Ovary (tissue), 3 donors: ENCODE measurements around the gene COL25A1.

ENCODE experiments used
- POLR2A ChIP-seq: fragments of 450-650 bp; IDR thresholded peaks from one replicate; pipeline ENCODE4 v1.6.1; 2017; ENCODE audit warnings: antibody characterized with exemption, mild to moderate bottlenecking, moderate library complexity
- TF ChIP-seq, protein P1 (sequence below), 3 donors: fragments of 450-650 bp in 2 of 3; fragments of 200-600 bp in 1 of 3; IDR thresholded peaks; one replicate each; pipeline versions ENCODE4 v1.5.1 to v1.8.0; 2016 to 2022; ENCODE audit warnings: antibody characterized with exemption in 3 of 3, mild to moderate bottlenecking in 1 of 3
- donor health status: DM: no; HTN: no; CAD: no.

DNA sequence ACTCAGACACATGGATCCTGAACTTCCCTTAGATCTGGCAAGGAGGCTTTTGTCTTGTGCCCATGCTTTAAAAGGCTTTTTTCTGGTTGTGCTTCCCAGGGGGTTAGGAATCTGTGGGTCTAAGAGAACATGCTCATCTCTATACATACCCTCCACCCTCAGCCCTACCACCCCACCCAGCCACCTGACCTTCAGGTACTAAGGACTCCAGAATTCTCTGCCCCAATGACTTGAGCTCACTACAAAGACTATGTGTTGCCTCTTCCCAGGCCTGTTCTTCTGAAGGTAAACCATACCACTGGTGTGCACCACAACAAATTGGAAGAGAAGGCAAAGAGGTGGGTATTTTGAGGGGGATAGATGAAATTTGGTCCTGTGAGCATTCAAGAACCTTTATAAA, 372.3 kb downstream of the COL25A1 start:
- no peak for TF ChIP-seq POLR2A
- TF ChIP-seq, protein P1, sequence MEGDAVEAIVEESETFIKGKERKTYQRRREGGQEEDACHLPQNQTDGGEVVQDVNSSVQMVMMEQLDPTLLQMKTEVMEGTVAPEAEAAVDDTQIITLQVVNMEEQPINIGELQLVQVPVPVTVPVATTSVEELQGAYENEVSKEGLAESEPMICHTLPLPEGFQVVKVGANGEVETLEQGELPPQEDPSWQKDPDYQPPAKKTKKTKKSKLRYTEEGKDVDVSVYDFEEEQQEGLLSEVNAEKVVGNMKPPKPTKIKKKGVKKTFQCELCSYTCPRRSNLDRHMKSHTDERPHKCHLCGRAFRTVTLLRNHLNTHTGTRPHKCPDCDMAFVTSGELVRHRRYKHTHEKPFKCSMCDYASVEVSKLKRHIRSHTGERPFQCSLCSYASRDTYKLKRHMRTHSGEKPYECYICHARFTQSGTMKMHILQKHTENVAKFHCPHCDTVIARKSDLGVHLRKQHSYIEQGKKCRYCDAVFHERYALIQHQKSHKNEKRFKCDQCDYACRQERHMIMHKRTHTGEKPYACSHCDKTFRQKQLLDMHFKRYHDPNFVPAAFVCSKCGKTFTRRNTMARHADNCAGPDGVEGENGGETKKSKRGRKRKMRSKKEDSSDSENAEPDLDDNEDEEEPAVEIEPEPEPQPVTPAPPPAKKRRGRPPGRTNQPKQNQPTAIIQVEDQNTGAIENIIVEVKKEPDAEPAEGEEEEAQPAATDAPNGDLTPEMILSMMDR (IDR thresholded peaks at IDR 0.05) = no peak
